Adrenal gland (tissue), 5 donors: ENCODE data around the gene DGLUCY.

Source experiments
- CTCF ChIP-seq, 6 experiments: fragments of 450-650 bp in 4 of 6; fragments of 200-600 bp in 2 of 6; sonication (generic) in 1 of 6; IDR thresholded peaks; 1 replicate in 5 of 6; 2 replicates in 1 of 6; pipeline versions ENCODE4 v1.5.1 to v1.8.0; 2016 to 2021; ENCODE audit warnings: antibody characterized with exemption in 6 of 6, mild to moderate bottlenecking in 2 of 6, moderate library complexity in 1 of 6
- POLR2A ChIP-seq, 2 donors: fragments of 450-650 bp; IDR thresholded peaks; one replicate each; pipeline ENCODE4 v1.6.1; 2017; ENCODE audit warnings: antibody characterized with exemption in 2 of 2, mild to moderate bottlenecking in 2 of 2, moderate library complexity in 1 of 2
- donor health status: DM: no; HTN: no; CAD: no.

GRCh38 chr14:91234791-91235114, 120.9 kb downstream of the DGLUCY start:
- no peak for TF ChIP-seq CTCF (IDR thresholded peaks at IDR 0.05)
- TF ChIP-seq POLR2A (IDR thresholded peaks at IDR 0.05) = no peak
